Measurements from ENCODE around the gene HRG. TPM values are rescaled to one million over a fixed set of nuclear protein-coding genes. Genes with fewer than 3 reads are reported as not detected.

The HRG gene
- total and polyA plus RNA-seq, 2 experiments from 2014 or later = not detected

GRCh38 chr3:186694288-186695032 lies 28.6 kb downstream of the HRG start:
- Histone ChIP-seq H4K20me1 (replicated peaks; ENCODE audit: insufficient read depth) (no peaks in the 10 kb centered on the region), H3K9me2 (ENCODE audit: insufficient read depth) (peaks cover 15% of the 10 kb centered on the region; the same call in 1 of the 2 replicates), H3K27me3 (ENCODE audit: insufficient read depth) (no peaks in the 10 kb centered on the region), H3K27ac (ENCODE audit: low read depth) (no peak overlapping the region), H3K4me2 (no peak overlapping the region), H2AFZ (no peak overlapping the region), H3K4me1 (ENCODE audit: insufficient read depth) (no peaks in the 10 kb centered on the region), H3K79me2 (replicated peaks; ENCODE audit: insufficient read depth) (no peaks in the 10 kb centered on the region), H3K4me3 (no peak overlapping the region), H3K36me3 (ENCODE audit: insufficient read depth) (no peaks in the 10 kb centered on the region), H3F3A (replicated peaks; ENCODE audit: low read depth) (no peaks in the 10 kb centered on the region)
- Mint-ChIP-seq H3K27ac (no peak overlapping the region), H3K4me3 (no peak overlapping the region), H3K27me3 (ENCODE audit: insufficient read depth, low read depth, poor library complexity) (peaks cover 2% of the 10 kb centered on the region), H3K9me3 (no peaks in the 10 kb centered on the region), H3K4me1 (peaks cover 3% of the 10 kb centered on the region; the same call in 1 of the 3 replicates), H3K36me3 (ENCODE audit: low read depth) (no peaks in the 10 kb centered on the region)
- peak; percentile 71 for ATAC-seq
- no peak for DNase-seq (ENCODE audit: low spot score)
- TF ChIP-seq JUNB (IDR thresholded peaks at IDR 0.05; ENCODE audit: unreplicated experiment) = no peak
- no peak for TF ChIP-seq EZH2 (IDR thresholded peaks at IDR 0.05; ENCODE audit: low read depth, unreplicated experiment)
- no peak for TF ChIP-seq CTCF (conservative IDR thresholded peaks at IDR 0.05; ENCODE audit: low read depth in 2 of 2)
- TF ChIP-seq POLR2AphosphoS5 (IDR thresholded peaks at IDR 0.05; ENCODE audit: low read depth) = no peak
- TF ChIP-seq ZNF462 (CRISPR knock-in tag; IDR thresholded peaks at IDR 0.05) = no peak
- TF ChIP-seq ZNF331 (CRISPR knock-in tag; IDR thresholded peaks at IDR 0.05; ENCODE audit: low read depth) = no peak
- TF ChIP-seq ZNF114 (CRISPR knock-in tag; IDR thresholded peaks at IDR 0.05) = no peak
- no peak for TF ChIP-seq REST (IDR thresholded peaks at IDR 0.05; ENCODE audit: unreplicated experiment)
- no peak for TF ChIP-seq CREB1 (CRISPR knock-in tag; IDR thresholded peaks at IDR 0.05; ENCODE audit: low read depth)
- no peak for TF ChIP-seq STAT1 (IDR thresholded peaks at IDR 0.05; ENCODE audit: unreplicated experiment)
- TF ChIP-seq EZH2phosphoT487 (IDR thresholded peaks at IDR 0.05; ENCODE audit: unreplicated experiment) = no peak

Data from GM23338 (cell line).